PC-9 (cell line): Measurements from ENCODE around the gene SENP6. TPM values are rescaled to one million over a fixed set of nuclear protein-coding genes. Genes with fewer than 3 reads are reported as not detected.

ENCODE experiments used
- Bru-seq: library from RNA; stranded (reverse); fragments of 400-500 nt; gene quantifications from one replicate; lab custom pipeline; 2021; lab: Mats Ljungman, UMichigan
- BruChase-seq, 2 experiments: library from RNA; stranded (reverse); fragments of 400-500 nt; gene quantifications; one replicate each; lab custom pipeline; 2021; lab: Mats Ljungman, UMichigan
- BruUV-seq: library from RNA; stranded (reverse); fragments of 400-500 nt; replicated peaks from 2 replicates; lab custom pipeline; 2021; lab: Mats Ljungman, UMichigan
- CTCF ChIA-PET: fragments of 300-600 bp; sonication (Branson Sonifier 250); formaldehyde crosslinking; loops from one replicate; lab custom pipeline; 2022; ENCODE audit warnings: antibody characterized with exemption; lab: Charles Lee
- POLR2A ChIA-PET: fragments of 300-600 bp; sonication (Branson Sonifier 250); formaldehyde crosslinking; loops from one replicate; lab custom pipeline; 2022; ENCODE audit warnings: antibody characterized with exemption; ENCODE audit not compliant: unreplicated experiment; lab: Charles Lee
- DNase-seq, 2 experiments: peaks; one replicate each; pipeline versions ENCODE4 v3.0.0 to v3.0.0-alpha.2; 2015 to 2022; ENCODE audit warnings: mixed read lengths in 1 of 2
- H2AFZ ChIP-seq: fragments of 200-600 bp; sonication (generic); 2 replicates; pipeline ENCODE4 v1.8.1; 2017; ENCODE audit warnings: antibody characterized with exemption
- H3F3A ChIP-seq: fragments of 200-600 bp; sonication (generic); 2 replicates; pipeline ENCODE4 v1.8.1; 2017; ENCODE audit warnings: antibody characterized with exemption, mild to moderate bottlenecking, low read depth; ENCODE audit not compliant: insufficient read depth
- H3K27ac ChIP-seq: fragments of 200-600 bp; sonication (generic); 2 replicates; pipeline ENCODE4 v1.6.1; 2016; ENCODE audit warnings: mixed run types
- H3K27me3 ChIP-seq: fragments of 200-600 bp; sonication (generic); 2 replicates; pipeline ENCODE4 v1.6.1; 2016; ENCODE audit warnings: low read depth, mixed run types; ENCODE audit not compliant: insufficient read depth
- H3K36me3 ChIP-seq: fragments of 200-600 bp; sonication (generic); 2 replicates; pipeline ENCODE4 v1.6.1; 2016; ENCODE audit warnings: low read depth, mixed run types
- H3K4me1 ChIP-seq: fragments of 200-600 bp; sonication (generic); replicated peaks from 2 replicates; pipeline ENCODE4 v1.6.1; 2016; ENCODE audit warnings: mixed run types; ENCODE audit not compliant: insufficient read depth
- H3K4me2 ChIP-seq: fragments of 200-600 bp; sonication (generic); 2 replicates; pipeline ENCODE4 v1.6.1; 2017; ENCODE audit warnings: mixed run types
- H3K4me3 ChIP-seq: fragments of 200-600 bp; sonication (generic); 2 replicates; pipeline ENCODE4 v1.6.1; 2016; ENCODE audit warnings: mixed run types
- H3K79me2 ChIP-seq: fragments of 200-600 bp; sonication (generic); 2 replicates; pipeline ENCODE4 v1.6.1; 2017; ENCODE audit warnings: low read depth, mixed run types
- H3K9me2 ChIP-seq: fragments of 200-600 bp; sonication (generic); 2 replicates; pipeline ENCODE4 v1.8.1; 2017; ENCODE audit warnings: mild to moderate bottlenecking; ENCODE audit not compliant: insufficient read depth
- H3K9me3 ChIP-seq: fragments of 200-600 bp; sonication (generic); 2 replicates; pipeline ENCODE4 v1.8.1; 2016; ENCODE audit warnings: low read depth; ENCODE audit not compliant: insufficient read depth
- H4K20me1 ChIP-seq: fragments of 200-600 bp; sonication (generic); 2 replicates; pipeline ENCODE4 v1.8.1; 2017; ENCODE audit not compliant: insufficient read depth
- EZH2 ChIP-seq: fragments of 200-600 bp; sonication (generic); IDR thresholded peaks from 2 replicates; pipeline ENCODE4 v1.8.0; 2017; ENCODE audit warnings: antibody characterized with exemption, low read depth
- intact Hi-C: fragments of 100-400 bp; cut with micrococcal nuclease; formaldehyde crosslinking; loops from one replicate; pipeline ENCODE4 v1.10.0; 2022; ENCODE audit not compliant: unreplicated experiment
- long read RNA-seq: library from polyadenylated mRNA; stranded (forward); transcript quantifications from one replicate; pipeline ENCODE4 v2.0.0, GENCODE V29; 2022
- total RNA-seq: library from RNA; stranded (reverse); gene quantifications from 2 replicates; pipeline ENCODE4 v1.2.3, GENCODE V29; 2021
- TF ChIP-seq, protein P1 (sequence below): fragments of 200-600 bp; sonication (generic); conservative IDR thresholded peaks from 2 replicates; pipeline ENCODE4 v1.6.1; 2017; ENCODE audit warnings: mixed run types, antibody characterized with exemption, mild to moderate bottlenecking, moderate library complexity

The SENP6 gene, protein sequence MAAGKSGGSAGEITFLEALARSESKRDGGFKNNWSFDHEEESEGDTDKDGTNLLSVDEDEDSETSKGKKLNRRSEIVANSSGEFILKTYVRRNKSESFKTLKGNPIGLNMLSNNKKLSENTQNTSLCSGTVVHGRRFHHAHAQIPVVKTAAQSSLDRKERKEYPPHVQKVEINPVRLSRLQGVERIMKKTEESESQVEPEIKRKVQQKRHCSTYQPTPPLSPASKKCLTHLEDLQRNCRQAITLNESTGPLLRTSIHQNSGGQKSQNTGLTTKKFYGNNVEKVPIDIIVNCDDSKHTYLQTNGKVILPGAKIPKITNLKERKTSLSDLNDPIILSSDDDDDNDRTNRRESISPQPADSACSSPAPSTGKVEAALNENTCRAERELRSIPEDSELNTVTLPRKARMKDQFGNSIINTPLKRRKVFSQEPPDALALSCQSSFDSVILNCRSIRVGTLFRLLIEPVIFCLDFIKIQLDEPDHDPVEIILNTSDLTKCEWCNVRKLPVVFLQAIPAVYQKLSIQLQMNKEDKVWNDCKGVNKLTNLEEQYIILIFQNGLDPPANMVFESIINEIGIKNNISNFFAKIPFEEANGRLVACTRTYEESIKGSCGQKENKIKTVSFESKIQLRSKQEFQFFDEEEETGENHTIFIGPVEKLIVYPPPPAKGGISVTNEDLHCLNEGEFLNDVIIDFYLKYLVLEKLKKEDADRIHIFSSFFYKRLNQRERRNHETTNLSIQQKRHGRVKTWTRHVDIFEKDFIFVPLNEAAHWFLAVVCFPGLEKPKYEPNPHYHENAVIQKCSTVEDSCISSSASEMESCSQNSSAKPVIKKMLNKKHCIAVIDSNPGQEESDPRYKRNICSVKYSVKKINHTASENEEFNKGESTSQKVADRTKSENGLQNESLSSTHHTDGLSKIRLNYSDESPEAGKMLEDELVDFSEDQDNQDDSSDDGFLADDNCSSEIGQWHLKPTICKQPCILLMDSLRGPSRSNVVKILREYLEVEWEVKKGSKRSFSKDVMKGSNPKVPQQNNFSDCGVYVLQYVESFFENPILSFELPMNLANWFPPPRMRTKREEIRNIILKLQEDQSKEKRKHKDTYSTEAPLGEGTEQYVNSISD
- total RNA-seq = 68.0 and 70.4 TPM in 2 replicates
- percentile 93 among the genes with signal in this experiment for Bru-seq, nascent RNA
- BruChase-seq, experiment 1, labeled RNA remaining after a 2-hour chase = percentile 92 among the genes with signal in this experiment
- BruChase-seq, experiment 2, labeled RNA remaining after a 6-hour chase = percentile 82 among the genes with signal in this experiment
- long read RNA-seq, full-length matches to known transcripts = 8 of 30 reads
- long read RNA-seq, partial matches to known transcripts = 5 of 30 reads
- long read RNA-seq, other reads (novel, unspliced or antisense) = 17 of 30 reads

DNA sequence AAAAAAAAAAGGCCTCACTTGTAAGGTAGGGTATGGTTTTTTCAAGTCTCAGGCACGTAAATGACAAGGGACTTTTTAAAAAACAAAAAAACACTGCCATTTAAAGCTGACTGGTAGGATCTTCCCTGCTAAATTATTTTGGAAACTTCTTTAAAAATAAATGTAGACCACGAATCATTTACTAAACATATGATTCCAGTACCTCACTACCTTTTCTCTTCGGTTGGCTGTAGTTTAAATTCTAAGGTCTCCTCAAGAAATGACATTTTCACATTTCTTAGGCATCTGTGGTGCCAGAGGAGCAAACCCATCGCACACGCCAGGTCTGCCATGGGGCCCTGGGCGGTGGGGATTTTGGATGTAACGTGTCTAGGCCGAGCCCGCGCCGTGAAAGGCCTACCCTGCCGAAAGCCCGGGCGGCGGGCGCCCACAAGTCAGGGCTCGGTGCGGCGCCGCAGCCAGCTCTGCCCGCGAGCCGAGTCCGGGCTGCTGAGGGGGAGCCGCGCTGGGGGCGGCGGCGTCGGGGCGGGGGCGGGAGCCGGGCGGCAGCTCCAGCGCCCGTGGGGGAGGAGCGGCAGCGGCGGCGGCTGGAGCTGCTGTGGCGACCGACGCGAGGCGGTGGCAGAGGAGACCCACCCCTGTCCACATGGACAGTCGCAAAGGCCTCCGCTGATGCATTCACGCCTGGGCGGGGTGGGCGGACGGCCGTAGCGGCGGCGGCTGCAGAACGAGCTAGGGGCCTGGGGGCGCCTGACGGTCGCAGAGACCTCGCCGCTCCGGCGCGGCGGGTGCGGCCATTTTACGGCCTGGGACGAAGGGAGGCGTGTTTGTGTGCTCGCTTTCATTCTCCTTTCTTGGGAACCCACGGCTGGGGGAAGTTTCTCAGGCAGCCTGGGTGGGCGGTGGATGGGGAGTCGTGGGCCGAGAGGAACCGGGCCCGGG, at the start of gene SENP6:
Gene SENP6 (plus strand): TSS at position 577 of the 942 bp plus-strand sequence. CDS start 645 bp downstream, outside the sequence.
- intact Hi-C loops = loop anchor here (10.0 kb wide), 1 partner anchor 317 kb away; the partner anchor contains the start of gene TMEM30A
- peak; percentile 54 to 83 for DNase-seq
- no peaks in the 10 kb centered on the region for H3K27me3 ChIP-seq
- H3K4me2 ChIP-seq = peak within 1 kb of the TSS; percentile 90
- no peaks in the 10 kb centered on the region for H3K9me3 ChIP-seq
- peak within 1 kb of the TSS; percentile 93 for H3K4me3 ChIP-seq
- peaks cover 53% of the 10 kb centered on the region for H3K79me2 ChIP-seq
- peak within 1 kb of the TSS; percentile 100 for H2AFZ ChIP-seq
- H3K4me1 ChIP-seq = peaks cover 27% of the 10 kb centered on the region
- ChIA-PET CTCF (no interaction called here), POLR2A (interaction anchor here (0.5 to 0.7 kb wide), 6 partner anchors 11 to 317 kb away, joined by 3 to 6 read pairs (median 4); partner anchors contain the start of gene TMEM30A)
- peak within 1 kb of the TSS; percentile 86 for H3K27ac ChIP-seq
- TF ChIP-seq, protein P1, sequence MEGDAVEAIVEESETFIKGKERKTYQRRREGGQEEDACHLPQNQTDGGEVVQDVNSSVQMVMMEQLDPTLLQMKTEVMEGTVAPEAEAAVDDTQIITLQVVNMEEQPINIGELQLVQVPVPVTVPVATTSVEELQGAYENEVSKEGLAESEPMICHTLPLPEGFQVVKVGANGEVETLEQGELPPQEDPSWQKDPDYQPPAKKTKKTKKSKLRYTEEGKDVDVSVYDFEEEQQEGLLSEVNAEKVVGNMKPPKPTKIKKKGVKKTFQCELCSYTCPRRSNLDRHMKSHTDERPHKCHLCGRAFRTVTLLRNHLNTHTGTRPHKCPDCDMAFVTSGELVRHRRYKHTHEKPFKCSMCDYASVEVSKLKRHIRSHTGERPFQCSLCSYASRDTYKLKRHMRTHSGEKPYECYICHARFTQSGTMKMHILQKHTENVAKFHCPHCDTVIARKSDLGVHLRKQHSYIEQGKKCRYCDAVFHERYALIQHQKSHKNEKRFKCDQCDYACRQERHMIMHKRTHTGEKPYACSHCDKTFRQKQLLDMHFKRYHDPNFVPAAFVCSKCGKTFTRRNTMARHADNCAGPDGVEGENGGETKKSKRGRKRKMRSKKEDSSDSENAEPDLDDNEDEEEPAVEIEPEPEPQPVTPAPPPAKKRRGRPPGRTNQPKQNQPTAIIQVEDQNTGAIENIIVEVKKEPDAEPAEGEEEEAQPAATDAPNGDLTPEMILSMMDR = no peak
- TF ChIP-seq EZH2 = no peak
- H3F3A ChIP-seq = no peaks in the 10 kb centered on the region
- peaks cover 10% of the 10 kb centered on the region; the same call in 1 of the 2 replicates for H3K36me3 ChIP-seq
- H3K9me2 ChIP-seq = no peaks in the 10 kb centered on the region
- peaks cover 25% of the 10 kb centered on the region for H4K20me1 ChIP-seq
- BruUV-seq = TSS peak; percentile 85

DNA sequence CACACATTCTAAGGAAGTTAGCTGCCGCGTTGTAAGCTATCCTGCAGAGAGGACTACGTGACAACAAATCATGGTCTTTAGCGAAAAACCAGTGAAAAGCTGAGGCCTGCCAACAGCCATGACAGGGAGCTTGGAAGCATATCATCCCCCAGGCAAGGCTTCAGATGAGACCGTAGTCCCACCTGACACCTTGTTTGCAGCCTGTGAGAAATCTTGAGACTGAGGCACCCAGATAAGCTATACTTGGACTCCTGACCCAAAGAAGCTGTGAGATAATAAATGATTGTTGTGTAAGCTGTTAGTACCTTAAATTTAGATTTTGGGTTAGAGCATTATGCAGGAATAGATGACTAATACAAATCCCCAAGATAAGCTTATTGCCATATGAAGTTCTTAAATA, 45.4 kb upstream of the SENP6 start:
- POLR2A ChIA-PET = interaction anchor here (0.5 kb wide), 1 partner anchor 48 kb away, joined by 5 read pairs; no protein-coding TSS in a partner anchor

More for the DNA sequence above, 45.4 kb upstream of the SENP6 start:
- intact Hi-C loops = no loop called here
- H3K79me2 ChIP-seq = no peaks in the 10 kb centered on the region
- no peaks in the 10 kb centered on the region for H4K20me1 ChIP-seq
- H3K9me3 ChIP-seq = no peaks in the 10 kb centered on the region
- BruUV-seq = no TSS peak
- H3K9me2 ChIP-seq = 0 out of 2 replicates have a peak, but pooled peaks cover 7% of the 10 kb centered on the region
- no peak for DNase-seq
- H3K27me3 ChIP-seq = no peaks in the 10 kb centered on the region
- H2AFZ ChIP-seq = no peak overlapping the region
- H3K4me3 ChIP-seq = no peak overlapping the region
- no peak overlapping the region for H3K27ac ChIP-seq
- CTCF ChIA-PET = no interaction called here
- no peaks in the 10 kb centered on the region for H3K4me1 ChIP-seq
- no peaks in the 10 kb centered on the region for H3K36me3 ChIP-seq
- no peak overlapping the region for H3K4me2 ChIP-seq
- no peak for TF ChIP-seq EZH2
- TF ChIP-seq, protein P1 = no peak
- H3F3A ChIP-seq = no peaks in the 10 kb centered on the region
